HG03108 (cell line): ENCODE data around the gene VPS13D.

Source experiments
- ATAC-seq: cut with Tn5 transposase; IDR thresholded peaks from one replicate; pipeline ENCODE4 v1.9.1; 2021; ENCODE audit warnings: moderate library complexity; ENCODE audit not compliant: unreplicated experiment

Gene VPS13D

DNA sequence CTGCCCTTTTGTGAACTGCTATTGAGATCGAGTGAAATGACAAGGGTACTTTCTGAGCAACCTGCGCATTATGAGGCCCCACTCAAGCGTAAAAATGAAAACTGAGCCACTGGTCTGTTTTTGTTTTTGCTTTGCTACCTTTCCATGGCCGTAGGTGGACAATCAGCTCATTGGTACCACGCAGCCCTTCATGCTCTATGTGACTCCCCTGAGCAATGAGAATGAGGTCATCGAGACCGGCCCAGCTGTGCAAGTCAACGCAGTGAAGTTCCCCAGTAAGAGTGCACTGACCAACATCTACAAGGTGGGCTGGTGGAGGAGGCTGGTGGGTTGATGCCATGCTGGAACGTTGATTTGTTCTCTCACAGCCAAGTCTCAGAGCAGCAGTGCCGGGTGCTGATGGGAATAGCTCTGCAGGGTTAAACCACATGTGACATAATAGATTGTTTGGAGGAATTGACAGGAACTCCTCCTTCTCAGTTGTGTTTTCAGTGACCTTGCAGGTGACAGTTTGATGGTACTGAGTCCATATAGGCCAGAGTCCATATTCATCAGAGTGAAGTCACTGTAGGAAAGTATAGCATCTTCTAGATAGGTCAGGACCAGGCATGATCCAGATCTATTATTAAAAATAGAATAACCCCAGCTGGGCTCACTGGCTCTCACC, 170.3 kb downstream of the VPS13D start:
- no peak for ATAC-seq

DNA sequence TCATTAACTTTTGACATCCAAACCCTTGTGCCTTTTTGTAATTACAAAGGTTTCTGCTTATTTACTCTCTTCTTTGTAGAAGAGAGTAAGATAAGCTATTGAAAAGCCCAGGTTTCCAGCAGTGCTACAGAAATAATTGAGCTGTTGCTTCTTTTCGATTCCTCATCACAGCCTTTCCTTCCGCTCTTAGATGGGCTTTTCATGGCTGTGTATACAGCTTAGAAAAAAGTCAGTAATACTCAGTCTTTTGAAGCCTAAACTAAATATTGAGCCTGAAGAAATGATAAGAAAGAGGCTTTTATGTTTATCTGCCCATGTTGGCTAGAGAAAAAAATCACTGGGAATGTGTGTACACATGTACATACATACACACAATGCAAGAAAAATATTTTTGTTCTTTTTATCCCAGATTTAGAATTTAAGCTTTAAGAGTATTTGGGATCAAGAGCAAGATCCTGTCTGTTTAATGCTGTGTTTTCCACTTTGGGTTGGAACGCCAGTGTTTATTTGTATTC, 172.4 kb downstream of the VPS13D start:
- ATAC-seq = no peak

DNA sequence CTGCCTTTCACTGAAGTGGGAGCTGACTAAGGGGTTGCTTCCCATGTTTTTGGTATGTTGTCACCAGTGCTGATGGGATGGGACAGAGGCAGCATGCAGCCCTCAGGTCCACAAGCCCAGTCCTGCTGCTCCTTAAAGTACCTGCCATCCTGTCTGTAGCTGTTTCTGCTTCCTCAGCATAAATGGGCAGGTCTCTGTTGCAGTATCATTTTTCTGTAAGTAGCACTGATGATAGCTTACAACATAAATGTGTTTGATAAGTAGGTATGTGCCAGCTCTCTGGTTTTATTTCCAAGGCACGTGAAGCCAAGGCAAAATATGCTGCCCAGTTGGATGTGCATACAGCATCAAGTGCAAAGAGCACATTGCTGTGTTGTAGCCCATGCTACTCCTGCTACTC, 173.0 kb downstream of the VPS13D start:
- ATAC-seq = no peak

DNA sequence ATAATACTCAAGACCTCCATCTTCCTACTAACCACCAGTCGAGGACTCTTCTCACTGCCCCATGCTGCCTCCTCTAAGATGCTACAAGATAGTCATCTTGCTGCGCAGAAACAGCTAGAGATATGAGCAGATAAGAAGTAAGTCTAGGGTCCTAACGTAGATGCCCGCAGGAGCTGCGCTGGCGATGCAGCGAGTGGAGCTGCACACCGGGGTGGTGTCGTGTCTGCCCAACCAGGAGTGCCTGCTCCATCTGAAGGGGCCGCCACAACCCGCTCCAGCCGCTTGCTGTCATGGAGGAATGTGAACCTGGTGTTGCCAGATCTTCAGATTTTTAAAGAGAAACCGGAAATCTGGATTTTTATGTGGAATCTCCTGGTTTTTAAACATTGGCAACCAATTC, 175.1 kb downstream of the VPS13D start:
- ATAC-seq = no peak

DNA sequence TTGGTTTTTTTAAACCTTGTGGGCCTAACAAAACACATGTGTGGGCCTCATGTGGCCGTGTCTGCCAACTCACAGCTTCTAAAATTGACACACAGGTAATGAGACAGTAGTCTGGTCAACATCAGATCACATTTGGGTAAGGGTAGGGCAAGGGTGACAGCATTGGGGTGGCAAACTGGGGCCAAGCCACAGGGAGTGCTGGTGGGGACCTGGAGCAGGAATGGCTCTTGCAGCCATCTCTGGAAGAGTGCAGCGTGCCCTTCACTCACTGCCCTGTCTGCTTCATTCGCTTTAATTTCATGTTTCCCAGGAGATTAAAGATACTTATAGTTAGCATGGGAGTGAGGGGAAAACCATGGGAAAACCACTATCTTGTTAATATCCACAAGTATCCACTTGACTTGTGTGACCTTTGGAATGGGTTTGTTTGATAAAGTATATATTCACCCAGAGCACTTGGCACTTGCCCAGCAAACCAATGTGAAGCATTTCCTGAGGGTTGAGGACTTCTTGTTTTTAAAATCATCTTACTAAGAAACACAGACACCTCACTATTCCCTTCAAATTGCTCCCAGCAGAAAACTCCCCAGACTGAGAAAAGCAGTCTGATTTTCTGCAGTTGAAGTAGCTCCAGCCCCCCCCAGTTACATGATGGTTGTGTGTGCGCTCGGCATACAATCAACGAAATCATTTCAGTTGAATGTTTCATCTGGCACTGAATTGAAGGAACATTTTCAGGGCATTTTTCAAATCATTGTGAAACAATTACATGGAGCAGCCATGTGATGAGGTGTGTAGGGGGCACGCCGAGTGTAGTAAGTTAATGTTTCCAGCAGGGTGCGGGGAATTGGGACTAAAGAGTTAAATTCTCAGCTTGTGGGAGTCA, 175.7 kb downstream of the VPS13D start:
- ATAC-seq = no peak

DNA sequence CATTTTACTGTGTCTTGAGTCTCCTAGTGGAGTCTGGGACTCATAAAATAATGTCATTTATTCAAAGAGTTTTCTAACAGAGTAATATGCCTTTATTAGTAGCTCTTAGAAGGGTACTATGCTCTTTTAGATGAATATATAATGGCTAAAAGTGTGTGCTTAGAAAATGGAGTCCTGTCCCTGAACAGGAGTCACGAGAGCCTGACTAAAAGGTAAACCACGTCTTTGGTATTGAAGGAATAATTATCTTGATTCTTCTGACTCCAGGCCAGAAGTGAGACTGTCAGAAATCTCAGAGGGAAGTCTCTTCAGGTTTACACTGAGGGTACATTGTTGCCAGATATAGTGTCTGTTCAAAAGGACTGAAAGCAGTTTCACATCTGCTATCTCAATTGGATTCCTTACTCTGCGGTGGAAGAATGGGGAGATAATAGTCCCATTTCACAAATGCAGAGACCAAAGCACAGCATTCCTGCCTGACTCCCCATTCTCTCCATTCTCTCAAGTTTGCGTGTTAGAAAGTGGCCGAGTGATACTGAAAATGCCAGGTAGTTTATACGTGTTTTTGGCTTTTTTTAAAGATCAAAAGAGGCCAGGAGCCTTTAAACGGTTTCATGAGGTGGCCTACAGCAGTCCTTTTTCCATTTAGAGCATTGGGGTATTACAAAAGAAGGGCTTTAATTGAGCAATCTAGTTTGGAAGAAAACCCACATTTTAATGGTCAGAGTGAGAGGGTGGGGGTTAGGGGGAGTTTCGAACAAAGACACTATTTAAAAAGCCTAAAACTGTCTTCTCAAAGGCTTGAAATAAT, 176.6 kb downstream of the VPS13D start:
- ATAC-seq = no peak

DNA sequence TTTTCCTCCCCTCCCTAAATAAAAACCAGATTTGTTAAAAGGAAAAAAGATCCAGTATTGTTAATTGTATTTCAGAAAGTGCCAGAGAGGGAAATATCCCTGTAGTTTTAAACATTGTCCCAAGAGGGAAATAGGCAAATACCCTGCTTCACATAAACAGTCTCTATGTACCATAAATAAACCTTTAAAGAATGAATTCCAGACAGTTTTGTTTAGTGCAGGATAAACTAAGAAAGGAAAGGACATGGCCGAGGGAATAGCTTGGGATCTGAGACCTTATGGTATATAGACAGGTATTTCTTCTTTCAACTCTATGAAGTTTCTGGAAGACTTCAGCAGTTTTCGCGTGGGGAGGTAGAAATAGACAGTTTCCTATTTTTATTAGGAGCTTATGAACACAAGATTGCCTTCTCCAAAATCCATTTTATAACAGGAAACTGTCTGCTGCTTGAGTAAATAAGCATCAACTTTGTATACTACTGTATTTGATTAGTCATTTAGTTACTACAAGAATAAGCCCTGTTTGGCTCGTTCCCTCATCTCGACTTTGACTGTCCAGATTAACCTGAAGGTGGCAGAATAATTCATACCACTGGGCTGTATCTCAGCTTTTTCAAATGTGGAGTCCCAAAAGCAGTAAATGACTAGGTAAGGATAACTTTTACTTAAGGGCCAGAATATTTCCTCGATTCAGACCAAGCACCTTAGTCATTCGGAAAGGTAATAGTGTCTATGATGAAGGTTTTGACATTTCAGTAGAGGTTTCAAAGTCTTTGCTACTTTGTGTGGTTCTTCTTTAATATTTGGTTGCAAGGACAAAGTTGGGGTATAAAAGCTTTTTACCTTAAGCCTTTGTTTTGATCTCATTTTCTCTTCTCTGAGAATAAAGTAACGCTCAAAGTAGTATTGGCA, 177.5 kb downstream of the VPS13D start:
- ATAC-seq = no peak

DNA sequence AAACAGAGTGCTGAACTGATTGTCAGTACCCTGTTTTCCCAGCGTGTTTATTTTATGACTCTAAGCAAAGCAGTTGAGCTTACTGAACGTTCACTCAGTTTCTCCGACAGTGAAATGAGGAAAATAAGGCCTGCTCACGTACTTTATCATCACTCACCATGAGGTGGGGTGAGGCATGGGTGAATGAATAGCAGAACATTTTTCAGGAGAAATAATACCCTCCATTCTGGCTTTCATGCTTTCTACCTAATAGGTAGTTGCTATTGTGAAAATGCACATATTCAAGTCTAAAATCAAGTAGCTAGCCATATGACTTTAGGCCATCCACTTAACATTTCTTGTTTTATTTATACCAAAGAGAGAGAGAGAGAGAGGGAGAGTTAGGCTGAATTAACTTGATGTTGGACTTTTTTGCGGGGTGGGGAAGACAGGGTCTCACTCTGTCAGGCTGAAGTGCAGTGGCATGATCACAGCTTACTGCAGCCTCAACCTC, 178.2 kb downstream of the VPS13D start:
- ATAC-seq = no peak

DNA sequence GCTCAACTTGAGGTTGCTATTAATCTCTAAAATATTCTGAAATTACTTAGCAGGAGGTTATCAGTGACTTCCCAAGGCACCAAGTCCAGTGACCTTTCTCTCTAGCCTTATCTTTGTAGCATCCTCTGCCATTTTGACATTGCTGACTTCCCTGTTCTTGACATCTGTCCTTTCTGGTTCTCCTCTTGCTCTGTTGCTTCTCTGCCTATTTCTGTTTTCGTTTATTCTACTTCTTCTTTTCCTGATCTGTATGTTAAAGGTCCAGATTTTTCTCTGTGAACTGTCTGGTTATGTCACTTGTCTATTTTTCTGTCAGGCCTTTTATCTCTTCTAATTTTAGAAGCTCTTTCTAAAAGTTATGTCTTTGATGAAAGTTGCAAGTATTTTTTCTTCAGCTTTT, 178.8 kb downstream of the VPS13D start:
- no peak for ATAC-seq

DNA sequence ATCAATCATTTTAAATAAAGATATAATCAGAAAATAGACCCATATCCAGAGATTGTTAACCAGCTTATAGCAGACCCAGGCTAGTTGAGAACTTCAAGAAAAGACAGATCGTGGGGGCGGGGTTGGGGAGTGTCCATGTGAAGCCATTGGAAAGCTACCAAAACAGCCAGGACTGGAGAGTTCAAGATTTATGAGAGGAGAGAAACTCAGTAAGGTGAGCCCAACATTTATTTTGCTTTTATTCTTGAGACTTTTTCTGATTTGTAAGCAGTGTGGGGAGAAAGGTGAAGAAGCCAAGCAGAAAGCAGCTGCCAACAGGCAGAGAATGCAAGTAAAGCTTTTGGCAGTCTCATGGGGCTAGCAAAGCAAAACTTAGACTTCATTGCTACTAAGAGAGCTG, 179.9 kb downstream of the VPS13D start:
- no peak for ATAC-seq

DNA sequence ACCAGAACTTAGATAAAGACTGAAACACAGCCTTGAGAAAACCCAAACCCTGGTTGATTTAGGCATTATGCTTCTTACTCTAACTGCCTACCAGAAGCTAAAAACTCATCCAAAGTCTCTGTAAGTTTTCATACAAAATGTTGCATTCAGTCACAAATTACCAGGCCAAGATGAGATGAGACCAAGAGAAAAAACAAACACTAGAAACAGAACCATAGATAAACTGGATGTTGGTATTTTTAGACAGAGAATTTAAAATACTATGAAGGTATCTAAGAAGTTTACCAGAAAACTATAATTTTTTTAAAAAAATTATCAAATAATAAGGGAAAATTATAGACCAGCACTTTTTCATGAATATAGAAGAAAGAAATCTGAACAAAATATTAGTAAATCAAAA, 180.5 kb downstream of the VPS13D start:
- no peak for ATAC-seq

DNA sequence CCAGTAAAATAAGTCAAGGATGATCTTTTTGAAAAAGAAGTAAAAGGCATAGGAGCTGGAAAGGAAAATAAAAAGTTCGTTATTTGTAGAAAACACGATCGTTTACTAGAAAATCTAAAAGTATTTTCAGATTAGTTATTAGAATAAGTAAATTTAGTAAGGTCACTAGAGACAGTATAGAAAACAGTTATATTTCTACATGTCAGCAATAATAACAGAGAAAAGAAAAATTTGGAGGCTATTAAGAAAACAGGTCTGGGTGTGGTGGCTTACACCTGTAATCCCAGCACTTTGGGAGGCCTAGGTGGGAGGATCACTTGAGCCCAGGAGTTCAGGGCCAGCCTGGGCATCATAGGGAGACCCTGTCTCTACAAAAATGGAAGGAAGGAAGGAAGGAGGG, 181.3 kb downstream of the VPS13D start:
- ATAC-seq = no peak

DNA sequence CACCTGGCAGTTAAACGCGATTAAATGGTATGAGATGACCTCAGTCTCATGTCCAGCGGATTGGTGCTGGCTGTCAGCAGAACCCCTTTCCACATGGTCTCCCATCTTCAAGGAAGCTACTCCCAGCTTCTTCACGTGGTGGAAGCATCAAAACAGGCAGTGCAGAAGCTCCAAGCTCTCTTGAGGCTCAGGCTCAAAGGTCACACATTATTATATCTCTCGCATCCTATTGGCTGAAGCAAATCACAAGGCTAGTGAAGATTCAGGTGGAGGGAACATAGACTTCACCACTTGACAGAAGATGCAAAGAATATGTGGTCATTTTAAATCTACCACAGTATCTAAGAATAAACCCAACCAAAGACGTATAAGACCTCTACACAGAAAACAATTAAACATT, 181.9 kb downstream of the VPS13D start:
- no peak for ATAC-seq

DNA sequence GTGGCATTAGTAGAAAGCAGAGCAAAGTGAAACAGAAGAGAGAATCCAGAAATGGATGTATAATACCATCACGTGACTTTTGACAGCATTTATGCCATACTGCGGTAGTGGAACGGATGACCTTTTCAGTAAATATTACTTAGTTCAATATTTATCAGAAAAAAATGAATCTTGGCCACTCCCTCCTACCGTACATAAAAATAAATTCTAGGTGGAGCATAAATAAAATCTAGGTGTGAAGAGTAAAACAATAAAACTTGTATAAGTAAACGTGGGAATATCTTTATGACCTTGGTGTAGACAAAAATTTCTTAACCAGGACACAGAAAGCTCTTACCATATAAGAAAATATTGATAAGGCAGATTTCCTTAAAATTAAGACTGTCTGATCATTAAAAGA, 182.6 kb downstream of the VPS13D start:
- ATAC-seq = no peak

DNA sequence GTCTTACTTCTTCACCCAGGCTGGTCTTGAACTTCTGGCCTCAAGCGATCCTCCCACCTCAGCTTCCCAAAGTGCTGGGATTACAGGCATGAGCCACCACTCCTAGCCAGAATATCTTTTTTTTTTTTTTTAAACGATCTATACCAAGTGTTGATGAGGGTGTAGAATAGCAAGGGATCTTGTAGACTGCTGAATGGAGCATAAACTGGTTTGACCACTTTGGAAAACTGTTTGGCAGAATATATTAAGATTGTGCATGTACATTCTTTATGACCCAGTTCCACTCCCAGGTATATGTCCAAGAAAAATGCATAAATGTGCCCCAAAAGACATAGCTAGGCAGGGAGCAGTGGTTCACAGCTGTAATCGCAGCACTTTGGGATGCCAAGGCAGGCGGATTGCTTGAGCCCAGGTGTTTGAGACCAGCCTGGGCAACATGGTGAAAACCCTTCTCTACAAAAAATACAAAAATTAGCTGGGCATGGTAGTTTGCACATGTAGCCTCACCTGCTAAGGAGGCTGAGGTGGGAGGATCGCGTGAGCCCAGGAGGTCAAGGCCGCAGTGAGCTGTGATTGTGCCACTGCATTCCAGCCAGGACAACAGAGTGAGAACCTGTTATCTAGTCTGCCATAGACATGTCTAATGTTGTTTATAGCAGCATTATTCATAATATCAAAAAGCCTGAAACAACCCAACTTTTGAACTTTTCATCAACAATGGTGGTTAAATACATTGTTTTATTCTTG, 184.0 kb downstream of the VPS13D start:
- ATAC-seq = no peak

DNA sequence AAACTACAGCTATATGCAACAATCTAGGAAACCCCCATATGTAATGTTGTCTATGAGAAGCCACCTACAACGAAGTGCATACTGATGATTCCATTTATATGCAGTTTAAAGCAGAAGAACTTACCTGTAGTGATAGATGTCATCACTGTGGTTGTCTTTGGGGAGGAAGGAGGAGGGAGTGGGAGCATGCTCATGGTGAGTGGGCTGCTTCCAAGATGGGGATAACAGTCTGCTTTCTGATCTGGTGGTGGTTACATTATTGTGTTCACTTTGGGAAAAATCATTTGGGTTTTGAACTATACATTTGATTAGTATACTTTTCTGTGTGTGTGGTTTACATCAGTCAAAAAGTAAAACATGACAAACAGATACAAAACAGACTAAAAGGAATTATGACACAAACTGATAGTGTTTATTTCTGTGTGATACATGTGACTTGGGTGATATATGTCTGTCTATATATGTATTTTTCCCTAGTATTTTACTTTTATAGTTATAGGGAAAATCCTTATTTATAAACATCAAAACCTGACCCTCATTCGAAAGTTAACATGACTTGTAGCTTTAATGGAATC, 184.7 kb downstream of the VPS13D start:
- ATAC-seq = no peak

DNA sequence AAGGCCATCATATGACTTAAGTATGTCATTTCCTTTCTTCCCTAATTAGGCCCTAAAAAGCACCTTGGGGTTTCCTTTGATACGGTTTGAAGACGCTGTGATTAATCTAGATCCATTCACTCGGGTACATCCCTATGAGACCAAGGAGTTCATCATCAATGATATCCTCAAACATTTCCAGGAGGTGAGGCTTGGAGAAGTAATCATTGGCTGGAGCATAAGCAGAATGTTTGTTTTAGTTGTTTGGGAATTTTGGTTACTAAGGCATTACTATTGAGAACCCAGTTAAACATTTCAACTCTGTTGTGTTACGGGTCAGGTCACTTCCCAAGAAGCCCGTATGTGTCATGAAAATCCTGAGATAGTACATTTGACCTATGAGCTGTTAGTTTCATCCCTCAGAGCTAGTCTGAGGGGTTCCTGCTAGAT, 185.2 kb downstream of the VPS13D start:
- no peak for ATAC-seq

DNA sequence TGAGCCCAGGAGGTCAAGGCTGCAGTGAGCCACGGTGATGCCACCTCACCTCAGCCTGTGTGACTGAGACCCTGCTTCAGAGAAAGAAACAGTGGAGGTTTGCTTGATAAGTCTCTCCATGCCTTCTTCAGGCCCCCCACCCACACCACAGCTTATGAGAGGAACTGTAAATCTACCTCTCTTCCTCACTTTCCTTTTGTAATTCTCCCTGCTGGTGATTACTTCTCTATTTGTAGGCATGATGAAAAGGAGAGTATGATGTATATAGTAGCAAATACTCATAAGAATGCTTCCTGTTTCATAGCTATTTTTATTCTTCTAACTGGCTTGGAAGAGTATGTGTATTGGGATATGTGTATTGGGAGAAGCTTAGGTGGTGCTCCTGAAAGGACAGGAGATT, 186.3 kb downstream of the VPS13D start:
- ATAC-seq = no peak

DNA sequence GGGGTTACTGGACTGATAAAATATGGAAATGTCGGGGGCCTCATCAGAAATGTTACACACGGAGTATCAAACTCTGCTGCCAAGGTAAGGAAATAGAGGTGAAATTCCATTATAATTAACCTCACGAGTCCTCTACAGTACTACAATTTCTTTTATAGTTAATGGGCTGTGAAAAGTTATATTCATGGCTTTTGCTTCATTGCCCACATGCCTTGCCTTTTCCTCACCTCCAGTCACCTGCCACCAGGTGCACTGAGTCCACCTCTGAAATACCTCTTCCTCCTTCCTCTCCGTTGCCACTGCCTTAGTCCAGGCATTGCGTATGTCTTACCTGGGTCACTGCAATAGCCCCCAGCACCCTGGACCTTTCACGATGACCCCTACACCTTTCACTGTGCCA, 186.9 kb downstream of the VPS13D start:
- no peak for ATAC-seq
